ENCODE measurements around the gene OR11A1.
"Not testable (repeated sequence)": the region's sequence is repeated elsewhere in the genome, so short reads cannot be mapped to it uniquely, and the experiment has no call there.

OR11A1 gene

DNA sequence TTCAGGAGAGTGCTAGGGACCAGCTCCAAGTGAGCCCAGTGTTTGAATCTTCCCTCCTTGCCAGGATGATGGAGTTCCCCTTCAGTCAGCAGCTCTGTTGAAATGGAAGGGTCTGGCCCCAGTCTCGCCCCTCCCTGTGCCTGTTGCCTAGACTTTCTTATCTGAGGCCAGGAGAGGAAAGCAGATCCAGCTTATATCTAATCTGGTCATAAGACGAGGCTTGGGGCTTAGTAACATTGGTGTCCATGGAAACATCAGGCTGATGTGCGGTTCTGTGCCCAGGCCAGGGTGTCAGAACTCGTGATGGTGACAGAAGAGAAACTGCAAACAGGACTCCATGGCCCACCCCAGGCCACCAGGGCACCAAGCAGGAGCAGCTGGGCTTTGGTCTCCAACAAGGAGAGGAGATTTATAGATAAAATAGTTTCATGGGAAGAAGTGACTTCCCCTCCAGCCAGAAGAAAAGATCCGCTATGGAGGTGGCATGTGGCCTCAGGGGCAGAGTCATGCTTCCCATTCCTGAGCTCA, 21.1 kb upstream of the OR11A1 start:
- no peak for DNase-seq

GRCh38 chr6:29474996-29475395, 18.1 kb upstream of the OR11A1 start:
- no peak for DNase-seq

- DNase-seq = no peak
Measured at GRCh38 chr6:29466241-29466640, 9.4 kb upstream of the OR11A1 start.

DNA sequence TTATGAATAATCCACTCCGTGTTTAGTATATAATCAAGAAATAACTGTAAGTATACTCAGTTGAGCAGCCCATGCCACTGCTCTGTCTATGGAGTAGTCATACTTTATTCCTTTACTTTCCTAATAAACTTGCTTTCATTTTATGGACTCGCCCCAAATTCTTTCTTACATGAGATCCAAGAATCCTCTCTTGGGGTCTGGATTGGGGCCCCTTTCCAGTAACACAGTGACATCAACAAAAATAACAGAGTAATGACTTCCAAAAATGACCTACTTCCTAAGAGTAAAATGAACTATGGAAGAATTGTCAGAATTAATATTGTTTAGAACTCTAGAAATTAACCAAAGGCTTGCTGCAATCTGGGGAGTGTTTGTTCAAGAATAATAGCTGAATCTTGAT, 8.9 kb upstream of the OR11A1 start:
- no peak for DNase-seq

DNA sequence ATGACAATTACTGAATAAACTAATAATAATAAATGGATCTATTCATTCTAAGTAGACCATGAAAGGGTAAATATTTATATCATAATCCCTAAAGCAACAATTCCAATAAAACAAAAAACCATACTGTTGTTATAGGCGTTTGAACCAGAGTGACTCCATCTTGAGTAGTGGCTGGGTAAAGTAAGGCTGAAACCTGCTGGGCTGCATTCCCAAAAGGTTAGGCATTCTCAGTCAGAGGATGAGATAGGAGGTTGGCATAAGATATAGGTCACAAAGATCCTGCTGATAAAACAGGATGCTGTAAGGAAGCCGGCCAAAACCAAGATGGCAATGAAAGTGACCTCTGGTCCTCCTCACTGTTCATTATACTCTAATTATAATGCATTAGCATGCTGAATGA, 8.4 kb upstream of the OR11A1 start:
- no peak for DNase-seq

GRCh38 chr6:29462022-29462421, 5.2 kb upstream of the OR11A1 start:
- DNase-seq = no peak

DNA sequence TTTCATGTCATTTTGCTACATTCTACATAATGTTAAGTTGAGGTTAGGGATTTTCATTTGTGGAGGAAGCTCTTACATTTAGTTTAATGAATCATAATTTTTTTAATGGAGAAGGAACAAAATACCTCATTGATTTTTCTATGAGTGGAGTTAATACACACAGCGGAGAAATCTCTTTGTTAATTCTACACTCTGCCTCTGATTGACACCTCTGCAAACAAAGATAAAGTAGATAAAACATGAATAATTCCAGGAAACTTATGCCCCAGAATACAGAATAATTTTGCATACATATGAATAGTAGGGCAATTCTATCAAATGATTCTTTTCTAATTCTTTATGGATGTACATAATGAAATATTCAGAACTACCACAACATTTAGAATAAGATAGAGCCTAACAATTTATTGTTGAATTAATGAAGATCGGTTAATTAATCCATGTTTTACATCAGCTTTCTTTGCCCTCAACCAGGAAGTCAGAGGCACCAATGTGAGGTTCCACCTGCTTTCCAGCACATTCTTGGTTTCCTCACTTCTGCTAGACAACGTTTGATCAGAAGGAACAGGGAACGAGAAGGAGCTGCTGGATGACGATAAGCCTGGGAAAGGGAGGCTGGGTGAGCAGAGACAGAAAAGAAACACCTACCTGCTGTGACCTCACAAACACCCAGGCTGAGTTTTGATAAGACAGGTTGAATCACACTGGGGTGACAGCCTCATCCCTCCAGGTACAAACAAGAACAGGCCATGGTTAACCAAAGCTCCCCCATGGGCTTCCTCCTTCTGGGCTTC, 4.3 kb upstream of the OR11A1 start:
- no peak for DNase-seq

DNA sequence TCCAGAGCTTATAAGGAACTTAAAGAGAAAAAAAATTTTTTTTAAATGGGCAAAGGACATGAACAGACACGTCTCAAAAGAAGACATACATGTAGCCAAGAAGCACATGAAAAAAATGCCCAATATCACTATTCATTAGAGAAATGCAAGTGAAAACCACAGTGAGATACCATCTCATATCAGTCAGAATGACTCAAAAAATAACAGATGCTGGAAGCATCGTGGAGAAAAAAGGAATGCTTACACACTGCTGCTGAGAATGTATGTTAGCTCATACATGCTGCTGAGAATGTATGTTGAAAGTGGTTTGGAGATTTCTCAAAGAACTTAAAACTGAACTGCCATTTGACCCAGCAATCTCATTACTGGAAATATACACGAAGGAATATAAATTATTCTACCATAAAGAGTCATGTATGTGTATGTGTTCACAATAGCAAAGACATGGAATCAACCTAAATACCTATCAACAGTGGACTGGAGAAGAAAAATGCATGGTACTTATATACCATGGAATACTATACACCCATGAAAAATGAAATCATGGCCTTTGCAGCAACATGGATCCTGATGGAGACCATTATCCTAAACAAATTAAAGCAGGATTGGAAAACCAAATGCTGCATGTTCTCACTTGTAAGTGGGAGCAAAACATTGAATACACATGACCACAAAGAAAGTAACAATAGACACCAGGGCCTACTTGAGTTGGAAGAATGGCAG, 5.2 kb downstream of the OR11A1 start:
- no peak for DNase-seq

DNA sequence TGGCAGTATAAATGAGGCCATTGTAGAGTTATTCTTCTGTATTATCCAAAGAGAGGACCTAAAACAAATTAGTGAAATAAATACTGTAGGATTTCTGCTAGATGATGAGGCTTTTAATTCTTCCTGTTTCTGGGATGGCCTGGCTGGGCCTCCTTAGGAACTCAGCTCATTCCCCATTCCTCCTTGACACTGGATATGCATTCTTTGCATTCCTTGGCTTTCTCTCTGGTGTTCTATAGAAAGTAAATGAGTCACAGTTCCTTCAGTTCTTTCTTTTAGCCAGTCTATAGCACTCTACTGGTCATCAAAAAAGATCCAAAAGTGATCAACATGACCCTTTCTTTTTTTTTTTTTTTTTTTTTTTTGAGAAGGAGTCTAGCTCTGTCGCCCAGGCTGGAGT, 9.2 kb downstream of the OR11A1 start:
- no peak for DNase-seq

GRCh38 chr6:29444031-29444430, 12.8 kb downstream of the OR11A1 start:
- DNase-seq = not testable (repeated sequence)

- DNase-seq = no peak
Measured at GRCh38 chr6:29442719-29443118, 14.2 kb downstream of the OR11A1 start.

DNA sequence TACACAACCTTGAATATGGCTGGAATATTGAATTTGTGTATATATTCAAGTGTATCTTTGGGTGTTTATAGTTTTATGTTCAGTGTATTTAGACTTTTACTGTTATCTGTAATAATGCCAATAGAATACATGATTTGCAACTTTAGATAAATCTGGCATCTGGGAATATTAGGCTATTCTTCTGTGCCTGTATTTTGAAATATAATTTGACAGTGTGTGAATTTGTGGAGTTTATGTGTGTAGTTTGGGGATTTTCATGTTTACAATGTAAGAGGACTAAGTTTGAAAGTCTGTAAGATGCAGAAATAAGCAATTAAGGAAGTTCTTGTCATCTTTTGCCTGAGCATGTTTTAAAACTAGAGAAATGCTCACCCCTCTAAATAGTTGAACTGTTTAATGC, 17.9 kb downstream of the OR11A1 start, which contains the start of gene OR10C1:
OR10C1 (plus strand) TSS at position 301 of the 400 bp plus-strand sequence. CDS start 710 bp downstream, outside the sequence.
- no peak for DNase-seq

GRCh38 chr6:29436730-29437129, 20.1 kb downstream of the OR11A1 start:
- DNase-seq = not testable (repeated sequence)

GRCh38 chr6:29426654-29427053, 30.2 kb downstream of the OR11A1 start:
- DNase-seq = no peak

DNA sequence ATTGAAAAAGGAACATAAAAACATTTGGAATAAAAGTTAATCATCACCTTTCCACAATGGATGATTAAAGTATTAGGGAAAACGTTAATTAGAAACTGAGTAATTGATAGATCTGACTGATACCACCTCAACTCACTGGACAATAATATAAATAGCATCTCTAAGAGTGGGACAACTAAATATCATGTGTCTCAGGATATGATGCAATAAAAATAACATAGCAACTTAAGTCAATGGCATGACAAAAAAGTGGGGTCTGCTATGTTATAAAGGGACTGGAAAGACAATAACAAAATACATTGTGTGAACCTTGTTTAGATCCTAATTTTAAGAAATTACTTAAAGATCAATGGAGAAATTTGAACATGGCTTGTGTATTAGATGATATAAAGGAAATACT, 31.8 kb downstream of the OR11A1 start:
- DNase-seq = no peak

DNA sequence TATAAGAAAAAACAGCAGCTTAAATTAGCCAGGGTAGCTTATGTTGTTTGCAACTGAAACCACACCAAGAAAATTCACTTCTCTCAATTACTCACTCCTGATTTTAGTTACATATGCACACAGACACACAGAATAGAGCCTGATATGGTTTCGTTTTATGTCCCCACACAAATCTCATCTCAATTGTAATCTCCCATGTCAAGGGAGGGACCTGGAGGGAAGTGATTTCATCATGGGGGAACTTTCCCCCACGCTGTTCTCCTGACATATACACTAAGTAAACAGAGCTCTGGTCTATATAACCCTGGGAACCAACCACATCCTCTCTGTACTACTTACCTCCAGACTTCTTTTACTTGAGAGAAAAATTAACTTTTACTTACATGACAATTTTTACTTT, 32.3 kb downstream of the OR11A1 start:
- no peak for DNase-seq

DNA sequence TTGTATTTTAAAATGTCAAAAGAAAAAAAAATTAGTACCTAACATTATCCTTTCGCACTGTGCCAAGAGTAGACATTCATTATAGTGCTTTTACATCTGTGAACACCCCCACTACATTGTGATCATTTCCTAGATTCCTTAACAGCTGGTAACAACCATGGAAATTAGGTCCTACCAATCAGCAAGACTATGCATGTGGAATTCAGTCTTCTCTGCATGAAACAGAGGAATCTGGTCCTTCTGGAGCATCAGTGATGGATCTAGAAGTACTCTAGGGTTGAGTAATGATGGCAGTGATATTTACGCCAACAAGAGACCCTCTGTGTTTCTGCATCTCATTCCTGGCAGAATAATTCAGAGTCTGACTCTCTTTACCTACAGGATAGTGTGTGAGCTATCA, 32.7 kb downstream of the OR11A1 start:
- DNase-seq = no peak

- no peak for DNase-seq
Measured at GRCh38 chr6:29419516-29419915, 37.4 kb downstream of the OR11A1 start.

DNA sequence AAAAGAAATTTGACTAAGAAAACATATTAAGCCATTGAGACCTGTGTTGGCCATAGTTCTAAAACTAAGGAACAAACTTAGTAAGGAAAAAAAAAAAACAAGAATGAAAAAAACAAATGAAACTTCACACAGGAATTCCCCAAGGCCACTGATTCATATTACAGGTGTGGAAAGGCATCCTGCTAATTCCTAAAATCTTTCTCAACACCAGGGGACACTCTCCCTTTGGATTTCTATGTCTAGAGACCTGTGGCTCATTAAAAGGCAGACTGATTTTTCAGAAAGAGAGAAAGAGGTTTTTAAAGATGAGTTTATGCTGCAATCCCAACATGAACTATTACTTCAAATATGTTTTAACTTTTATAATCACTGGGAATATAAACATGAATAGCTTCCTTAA, 42.3 kb downstream of the OR11A1 start, which contains the start of gene OR12D1:
OR12D1 (plus strand) TSS at position 341 of the 400 bp plus-strand sequence.
- no peak for DNase-seq

- no peak for DNase-seq
Measured at GRCh38 chr6:29403801-29404200, 53.1 kb downstream of the OR11A1 start.

- no peak for DNase-seq
Measured at GRCh38 chr6:29399525-29399924, 57.3 kb downstream of the OR11A1 start.

DNA sequence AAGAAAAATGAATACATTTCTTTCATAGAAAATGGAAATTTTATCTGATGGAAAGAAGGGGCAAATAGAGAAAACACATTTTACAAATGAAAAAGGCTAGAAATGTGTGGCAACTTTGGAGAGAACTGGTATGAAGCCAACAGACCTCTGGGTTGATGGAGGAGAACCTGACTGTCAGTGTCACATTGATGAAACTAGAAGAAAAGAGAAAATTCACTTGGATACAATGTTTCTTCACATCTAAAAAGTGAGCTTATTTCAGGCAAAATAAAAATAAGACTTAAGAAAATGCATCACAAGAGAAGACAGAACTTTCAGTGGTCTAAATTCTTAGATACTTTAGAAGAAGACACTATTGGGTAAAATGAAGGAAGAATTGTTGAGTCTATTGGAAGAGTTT, 61.5 kb downstream of the OR11A1 start, which contains the start of gene OR12D2:
OR12D2 (plus strand) TSS at position 301 of the 400 bp plus-strand sequence. CDS start 1,069 bp downstream, outside the sequence.
- DNase-seq = no peak

DNA sequence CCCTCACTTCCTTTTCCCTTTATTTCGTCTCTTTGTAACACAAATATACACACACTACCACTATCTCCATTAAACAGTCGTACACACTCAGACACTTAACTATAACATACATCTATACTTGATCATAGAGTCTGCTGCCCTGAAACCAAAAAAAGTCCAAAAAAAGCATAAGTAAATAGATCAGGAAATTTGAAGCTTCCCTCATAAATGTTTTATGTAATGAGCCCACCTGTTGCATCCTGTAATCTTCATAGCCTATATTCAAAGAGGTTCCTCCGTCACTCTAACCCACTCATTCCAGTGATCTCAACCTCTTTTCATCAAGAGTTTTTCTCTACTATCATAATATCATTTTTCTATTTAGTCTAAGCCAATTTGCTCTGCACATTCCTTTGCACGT, 68.3 kb downstream of the OR11A1 start:
- DNase-seq = no peak

- DNase-seq = no peak
Measured at GRCh38 chr6:29376003-29376402, 80.9 kb downstream of the OR11A1 start.

Measured in femur (tissue), 1 donor.